A549 (cell line): ENCODE measurements around the gene UGT1A9. TPM values are rescaled to one million over a fixed set of nuclear protein-coding genes. Genes with fewer than 3 reads are reported as not detected.
A peak's percentile ranks its signal among the peaks of the same experiment; 100 is the strongest.

ENCODE experiments used
- ATAC-seq, 2 experiments: fragments of 200-7000 bp in 1 of 2; fragments of >200 bp in 1 of 2; cut with Nextera tagmentation in 1 of 2; cut with Tn5 transposase in 1 of 2; 3 replicates each; pipeline versions ENCODE4 v1.8.0 to v1.9.1; 2018 to 2020; ENCODE audit warnings: mild to moderate bottlenecking in 1 of 2, moderate library complexity in 1 of 2
- CTCF ChIA-PET: fragments of 300-600 bp; sonication (Branson Sonifier 250); formaldehyde crosslinking; extraction: SDS; loops from one replicate; lab custom pipeline; 2021; ENCODE audit warnings: antibody characterized with exemption, inconsistent platforms; lab: Yijun Ruan, JAX
- POLR2A ChIA-PET: fragments of 350-600 bp; formaldehyde crosslinking; extraction: SDS; loops from one replicate; lab custom pipeline; 2021; ENCODE audit warnings: antibody characterized with exemption, inconsistent platforms; lab: Yijun Ruan, JAX
- DNase-seq, 2 experiments: peaks; one replicate each; pipeline versions ENCODE4 v3.0.0 to v3.0.0-alpha.2; 2011 to 2016; ENCODE audit warnings: low read depth in 1 of 2, low spot score in 1 of 2
- FAIRE-seq: peaks from 2 replicates; lab custom pipeline; 2011; peaks lifted over from hg19 to GRCh38; lab: Jason Lieb, UNC
- H3K27ac ChIP-seq, 2 experiments: fragments of >200 bp; sonication (Bioruptor Twin); formaldehyde crosslinking; 3 replicates each; pipeline ENCODE4 v1.5.1; 2016 to 2017
- H3K4me1 ChIP-seq: fragments of >200 bp; sonication (Bioruptor Twin); formaldehyde crosslinking; 3 replicates; pipeline ENCODE4 v1.6.1; 2016
- H3K4me2 ChIP-seq: fragments of >200 bp; sonication (Bioruptor Twin); formaldehyde crosslinking; 3 replicates; pipeline ENCODE4 v1.6.1; 2016
- H3K4me3 ChIP-seq: fragments of >200 bp; sonication (Bioruptor Twin); formaldehyde crosslinking; 3 replicates; pipeline ENCODE4 v1.5.1; 2016
- H3K9me3 ChIP-seq: fragments of >200 bp; sonication (Bioruptor Twin); formaldehyde crosslinking; 3 replicates; pipeline ENCODE4 v1.6.1; 2016
- ATOH8 ChIP-seq: fragments of 250-450 bp; sonication (Bioruptor Pico); IDR thresholded peaks from 2 replicates; pipeline ENCODE4 v1.5.0; 2020; ENCODE audit warnings: low read depth, mild to moderate bottlenecking, moderate library complexity
- BHLHE40 ChIP-seq: IDR thresholded peaks from 2 replicates; pipeline ENCODE4 v1.6.1; 2012; ENCODE audit warnings: low read depth, low read length, inconsistent platforms
- CEBPB ChIP-seq, 2 experiments: fragments of >200 bp in 1 of 2; sonication (Bioruptor Twin) in 1 of 2; formaldehyde crosslinking in 1 of 2; IDR thresholded peaks; 2 replicates each; pipeline ENCODE4 v1.6.1; 2012 to 2016
- CHD2 ChIP-seq: fragments of 150-350 bp; IDR thresholded peaks from 2 replicates; pipeline ENCODE4 v1.6.1; 2014; ENCODE audit warnings: low read length; ENCODE audit not compliant: partially characterized antibody
- CHD4 ChIP-seq: fragments of 200-600 bp; sonication (generic); IDR thresholded peaks from 2 replicates; pipeline ENCODE4 v1.6.1; 2016; ENCODE audit warnings: antibody characterized with exemption, mild to moderate bottlenecking, borderline replicate concordance
- EHF ChIP-seq: fragments of 250-450 bp; sonication (Bioruptor Pico); IDR thresholded peaks from 2 replicates; pipeline ENCODE4 v1.5.0; 2020; ENCODE audit warnings: mild to moderate bottlenecking
- EP300 ChIP-seq, 2 experiments: fragments of >200 bp; sonication (Bioruptor Twin); formaldehyde crosslinking; IDR thresholded peaks; 2 replicates in 1 of 2; 3 replicates in 1 of 2; pipeline ENCODE4 v1.6.1; 2016 to 2017
- ESRRA ChIP-seq: fragments of 150-350 bp; IDR thresholded peaks from 2 replicates; pipeline ENCODE4 v1.6.1; 2014; ENCODE audit warnings: mild to moderate bottlenecking, low read length, borderline replicate concordance
- FOSB ChIP-seq: fragments of 250-450 bp; sonication (Bioruptor Pico); IDR thresholded peaks from 2 replicates; pipeline ENCODE4 v1.5.0; 2020; ENCODE audit warnings: mild to moderate bottlenecking, moderate library complexity
- FOSL2 ChIP-seq, 2 experiments: fragments of 450-650 bp in 1 of 2; fragments of >200 bp in 1 of 2; sonication (Bioruptor Twin) in 1 of 2; formaldehyde crosslinking; IDR thresholded peaks; 2 replicates each; pipeline versions ENCODE4 v1.5.0 to v1.6.1; 2016 to 2020; ENCODE audit warnings: mild to moderate bottlenecking in 1 of 2, moderate library complexity in 1 of 2
- GATA3 ChIP-seq: IDR thresholded peaks from 2 replicates; pipeline ENCODE4 v1.6.1; 2012; ENCODE audit warnings: borderline replicate concordance
- HES2 ChIP-seq: fragments of >200 bp; sonication (Bioruptor Twin); formaldehyde crosslinking; IDR thresholded peaks from 2 replicates; pipeline ENCODE4 v1.6.1; 2016
- HMGXB4 ChIP-seq: fragments of 250-450 bp; sonication (Bioruptor Pico); IDR thresholded peaks from 2 replicates; pipeline ENCODE4 v1.5.0; 2021; ENCODE audit warnings: mild to moderate bottlenecking, moderate library complexity, borderline replicate concordance
- HOXA7 ChIP-seq: fragments of 250-450 bp; sonication (Bioruptor Pico); IDR thresholded peaks from 2 replicates; pipeline ENCODE4 v1.5.0; 2020; ENCODE audit warnings: mild to moderate bottlenecking, moderate library complexity
- HOXB5 ChIP-seq: fragments of 250-450 bp; sonication (Bioruptor Pico); IDR thresholded peaks from 2 replicates; pipeline ENCODE4 v1.5.0; 2020; ENCODE audit warnings: mild to moderate bottlenecking, moderate library complexity
- JUN ChIP-seq, 2 experiments: fragments of >200 bp; sonication (Bioruptor Twin); formaldehyde crosslinking; IDR thresholded peaks; 2 replicates in 1 of 2; 3 replicates in 1 of 2; pipeline ENCODE4 v1.6.1; 2016 to 2017
- JUNB ChIP-seq: fragments of >200 bp; sonication (Bioruptor Twin); formaldehyde crosslinking; IDR thresholded peaks from 2 replicates; pipeline ENCODE4 v1.6.1; 2016
- MAX ChIP-seq: IDR thresholded peaks from 2 replicates; pipeline ENCODE4 v1.6.1; 2012
- MYC ChIP-seq: IDR thresholded peaks from 2 replicates; pipeline ENCODE4 v1.6.1; 2012; ENCODE audit warnings: mild to moderate bottlenecking, inconsistent platforms, low read length, improper control_type of control experiment, borderline replicate concordance
- NFE2L2 ChIP-seq: fragments of 150-350 bp; conservative IDR thresholded peaks from 2 replicates; pipeline ENCODE4 v1.6.1; 2014; ENCODE audit warnings: low read length
- NR3C1 ChIP-seq: fragments of >200 bp; sonication (Bioruptor Twin); formaldehyde crosslinking; IDR thresholded peaks from 3 replicates; pipeline ENCODE4 v1.6.1; 2017
- POLR2AphosphoS2 ChIP-seq: conservative IDR thresholded peaks from 2 replicates; pipeline ENCODE4 v1.6.1; 2012; ENCODE audit warnings: low read length, improper control_type of control experiment, inconsistent platforms
- RAD21 ChIP-seq, 2 experiments: fragments of >200 bp in 1 of 2; sonication (Bioruptor Twin) in 1 of 2; formaldehyde crosslinking in 1 of 2; IDR thresholded peaks in 1 of 2; conservative IDR thresholded peaks in 1 of 2; 2 replicates in 1 of 2; 3 replicates in 1 of 2; pipeline ENCODE4 v1.6.1; 2012 to 2018; ENCODE audit warnings: inconsistent platforms in 1 of 2
- RCOR1 ChIP-seq: fragments of 150-350 bp; IDR thresholded peaks from 2 replicates; pipeline ENCODE4 v1.6.1; 2014; ENCODE audit warnings: antibody characterized with exemption, low read length, low read depth
- REST ChIP-seq: fragments of 200-600 bp; sonication (generic); IDR thresholded peaks from 2 replicates; pipeline ENCODE4 v1.6.1; 2016; ENCODE audit warnings: antibody characterized with exemption, mild to moderate bottlenecking, moderate library complexity
- USF2 ChIP-seq: fragments of 450-650 bp; IDR thresholded peaks from 2 replicates; pipeline ENCODE4 v1.6.1; 2014; ENCODE audit warnings: antibody characterized with exemption
- ZC3H11A ChIP-seq: fragments of 450-650 bp; IDR thresholded peaks from 2 replicates; pipeline ENCODE4 v1.6.1; 2014; ENCODE audit warnings: antibody characterized with exemption, mild to moderate bottlenecking
- ZFP36 ChIP-seq: fragments of 450-650 bp; IDR thresholded peaks from 2 replicates; pipeline ENCODE4 v1.6.1; 2014; ENCODE audit warnings: borderline replicate concordance; ENCODE audit not compliant: partially characterized antibody
- ZNF302 ChIP-seq: fragments of 250-450 bp; sonication (Bioruptor Pico); IDR thresholded peaks from 2 replicates; pipeline ENCODE4 v1.9.0; 2021; ENCODE audit warnings: inconsistent platforms, mild to moderate bottlenecking, moderate library complexity
- WGBS: methylation state at CpG from one replicate; pipeline ENCODE4 v1.1.6; 2017; ENCODE audit errors: missing lambda C conversion rate; 5-methylcytosine and 5-hydroxymethylcytosine counted together
- polyA plus RNA-seq, 4 experiments: library from polyadenylated mRNA; depleted of rRNA in 3 of 4; stranded (reverse); fragments of >200 nt; fragmentation: RNase III in 1 of 4; extraction: RNeasy Plus Mini Kit Qiagen cat#74134 plus additional on column Dnase treatment in 1 of 4; gene quantifications; 2 replicates in 3 of 4; 3 replicates in 1 of 4; pipeline ENCODE4 v1.2.3, GENCODE V29; 2011 to 2017
- TF ChIP-seq, protein P1 (sequence below): IDR thresholded peaks from 2 replicates; pipeline ENCODE4 v1.6.1; 2012

Gene UGT1A9
- polyA plus RNA-seq, 2 of the 4 experiments (the other 2 are of a cell fraction): 11.0 to 13.1 TPM

DNA sequence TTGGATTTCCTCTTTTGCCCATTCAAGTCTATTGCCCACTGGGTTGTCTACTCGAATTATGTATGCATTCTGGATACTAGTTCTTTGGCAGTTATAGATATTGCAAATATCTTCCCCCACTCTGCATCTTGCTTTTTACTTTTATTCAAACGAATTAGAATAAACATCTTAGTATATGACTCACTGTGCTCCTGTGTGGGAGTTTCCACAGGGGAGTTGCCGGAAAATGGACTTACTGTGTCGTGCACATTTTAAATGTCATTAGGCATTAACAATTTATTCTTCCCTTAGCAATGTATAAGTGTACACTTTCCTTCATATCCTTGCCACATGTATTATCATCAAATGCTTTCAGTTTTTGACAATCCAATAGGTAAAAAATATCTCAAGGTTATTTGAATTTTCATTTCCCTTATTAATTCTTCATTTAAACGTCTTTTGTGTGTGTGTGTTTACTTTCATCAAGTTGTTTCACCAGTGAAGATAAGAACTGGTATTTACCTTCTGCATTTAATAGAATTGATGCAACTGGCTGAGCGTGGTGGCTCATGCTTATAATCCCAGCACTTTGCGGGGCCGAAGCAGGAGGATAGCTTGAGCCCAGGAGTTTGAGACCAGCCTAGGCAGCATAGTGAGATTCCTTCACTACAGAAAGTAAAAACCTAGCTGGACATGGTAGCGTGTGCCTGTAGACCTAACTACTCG lies 36.4 kb downstream of the UGT1A9 start:
- DNase-seq: peak in 1 of 2 experiments; percentile 87
- Histone ChIP-seq H3K9me3 (peaks cover 34% of the 10 kb centered on the region), H3K27ac (peak overlapping the region; percentile 98 to 100), H3K4me2 (peak overlapping the region; percentile 47), H3K4me3 (no peak overlapping the region), H3K4me1 (peaks cover 68% of the 10 kb centered on the region)
- peak; percentile 46 to 56; a peak in 5 of 6 replicates for ATAC-seq
- TF ChIP-seq CHD4 (no peak), CEBPB (IDR thresholded peaks at IDR 0.05) (peak; percentile 4 to 73; a peak in 3 of 4 replicates), NFE2L2 (no peak), HMGXB4 (CRISPR knock-in tag) (no peak), EP300 (IDR thresholded peaks at IDR 0.05) (peak; percentile 68 to 72; a peak in 3 of 5 replicates), RAD21 (conservative IDR thresholded peaks at IDR 0.05 in 1 of 2, IDR thresholded peaks at IDR 0.05 in 1 of 2) (no peak; a peak in 1 of 5 replicates), HOXA7 (CRISPR knock-in tag) (0 out of 2 replicates have a peak, but pooled peaks have one; percentile 56), EHF (CRISPR knock-in tag) (peak; percentile 31; the same call in 1 of the 2 replicates), FOSL2 (IDR thresholded peaks at IDR 0.05) (peak; percentile 42; the same call in 1 of the 2 replicates), FOSL2 (CRISPR knock-in tag; IDR thresholded peaks at IDR 0.05) (peak; percentile 89), BHLHE40 (no peak), ESRRA (no peak), FOSB (CRISPR knock-in tag) (peak; percentile 48; the same call in 1 of the 2 replicates), RCOR1 (no peak), MAX (peak; percentile 80), HOXB5 (peak; percentile 57; the same call in 1 of the 2 replicates), ZNF302 (CRISPR knock-in tag) (no peak), ZC3H11A (no peak), JUN (IDR thresholded peaks at IDR 0.05) (peak; percentile 61 to 63), HES2 (no peak), ZFP36 (no peak), CHD2 (no peak), NR3C1 (no peak), REST (no peak), USF2 (no peak), POLR2AphosphoS2 (no peak), GATA3 (peak; percentile 93), MYC (no peak), ATOH8 (CRISPR knock-in tag) (peak; percentile 21; the same call in 1 of the 2 replicates), JUNB (peak; percentile 78)
- TF ChIP-seq, protein P1, sequence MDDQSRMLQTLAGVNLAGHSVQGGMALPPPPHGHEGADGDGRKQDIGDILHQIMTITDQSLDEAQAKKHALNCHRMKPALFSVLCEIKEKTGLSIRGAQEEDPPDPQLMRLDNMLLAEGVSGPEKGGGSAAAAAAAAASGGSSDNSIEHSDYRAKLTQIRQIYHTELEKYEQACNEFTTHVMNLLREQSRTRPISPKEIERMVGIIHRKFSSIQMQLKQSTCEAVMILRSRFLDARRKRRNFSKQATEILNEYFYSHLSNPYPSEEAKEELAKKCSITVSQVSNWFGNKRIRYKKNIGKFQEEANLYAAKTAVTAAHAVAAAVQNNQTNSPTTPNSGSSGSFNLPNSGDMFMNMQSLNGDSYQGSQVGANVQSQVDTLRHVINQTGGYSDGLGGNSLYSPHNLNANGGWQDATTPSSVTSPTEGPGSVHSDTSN: no peak
- 2% methylated on average over 10 of the region's 10 CpGs for WGBS
- peak; percentile 56 for FAIRE-seq
- ChIA-PET POLR2A (no interaction called here), CTCF (interaction anchor here (0.6 to 2.2 kb wide), 3 partner anchors 76 to 259 kb away, joined by 3 to 11 read pairs (median 5); no protein-coding TSS in a partner anchor)
